DMS 273 (cell line): ENCODE data around the gene CIAO2B.
"Not testable (repeated sequence)": the region's sequence is repeated elsewhere in the genome, so short reads cannot be mapped to it uniquely, and the experiment has no call there.

Experiments used
- DNase-seq: peaks from one replicate; lab custom pipeline; 2025; ENCODE audit not compliant: unreplicated experiment; lab: John Stamatoyannopoulos, UW

Gene CIAO2B

GRCh38 chr16:66934138-66934838 lies at the start of gene CIAO2B:
CIAO2B (minus strand) TSS chr16:66934402; CDS start chr16:66934364, 38 bp downstream.
- peak; percentile 94 for DNase-seq

GRCh38 chr16:66983033-66983432 lies 48.8 kb upstream of the CIAO2B start:
- DNase-seq, result no peak

- DNase-seq, result peak; percentile 56
Observed at GRCh38 chr16:66979011-66979717, 45.0 kb upstream of the CIAO2B start.

- peak; percentile 94 for DNase-seq
Observed at GRCh38 chr16:66977341-66978113, 43.3 kb upstream of the CIAO2B start.

- DNase-seq, result no peak
Observed at GRCh38 chr16:66976746-66977145, 42.5 kb upstream of the CIAO2B start.

- DNase-seq, result no peak
Observed at GRCh38 chr16:66975302-66975893, 41.2 kb upstream of the CIAO2B start.

GRCh38 chr16:66974932-66975246 lies 40.7 kb upstream of the CIAO2B start:
- DNase-seq, result not testable (repeated sequence)

- DNase-seq, result not testable (repeated sequence)
Observed at GRCh38 chr16:66974156-66974931, 40.1 kb upstream of the CIAO2B start.

GRCh38 chr16:66973716-66974115 lies 39.5 kb upstream of the CIAO2B start:
- DNase-seq, result no peak

GRCh38 chr16:66972983-66973382 lies 38.8 kb upstream of the CIAO2B start:
- no peak for DNase-seq

GRCh38 chr16:66970775-66971720 lies 36.8 kb upstream of the CIAO2B start:
- no peak for DNase-seq

- DNase-seq, result no peak
Observed at GRCh38 chr16:66968847-66969246, 34.6 kb upstream of the CIAO2B start.

- no peak for DNase-seq
Observed at GRCh38 chr16:66964049-66964448, 29.8 kb upstream of the CIAO2B start.

GRCh38 chr16:66961914-66962313 lies 27.7 kb upstream of the CIAO2B start:
- peak; percentile 73 for DNase-seq

GRCh38 chr16:66961065-66961744 lies 27.0 kb upstream of the CIAO2B start, which contains the start of gene CES3:
CES3 (plus strand) TSS chr16:66961266; CDS start chr16:66961308, 42 bp downstream.
- peak; percentile 95 for DNase-seq

GRCh38 chr16:66960270-66960669 lies 26.1 kb upstream of the CIAO2B start:
- no peak for DNase-seq

- peak; percentile 95 for DNase-seq
Observed at GRCh38 chr16:66959704-66960161, 25.5 kb upstream of the CIAO2B start.

- DNase-seq, result no peak
Observed at GRCh38 chr16:66958857-66959703, 24.9 kb upstream of the CIAO2B start.
